Vagina (tissue), 2 donors: ENCODE data around the gene TMOD2. TPM values are rescaled to one million over a fixed set of nuclear protein-coding genes. Genes with fewer than 3 reads are reported as not detected.

Experiments used
- DNase-seq, 2 donors: peaks; one replicate each; pipeline ENCODE4 v3.0.0-alpha.2; 2017; ENCODE audit errors: extremely low spot score in 2 of 2
- H3K27ac ChIP-seq: fragments of 200-600 bp; sonication (generic); one replicate; pipeline ENCODE4 v1.5.1; 2019
- H3K27me3 ChIP-seq: fragments of 200-600 bp; sonication (generic); one replicate; pipeline ENCODE4 v1.5.1; 2019
- H3K36me3 ChIP-seq, 2 donors: fragments of 200-600 bp; sonication (generic); one replicate each; pipeline ENCODE4 v1.5.1; 2017 to 2019
- H3K4me1 ChIP-seq: fragments of 200-600 bp; sonication (generic); one replicate; pipeline ENCODE4 v1.5.1; 2019
- H3K4me3 ChIP-seq, 2 donors: fragments of 200-600 bp; sonication (generic); 1 replicate in 1 of 2; 2 replicates in 1 of 2; pipeline ENCODE4 v1.5.1; 2016 to 2019
- H3K9me3 ChIP-seq: fragments of 200-600 bp; sonication (generic); one replicate; pipeline ENCODE4 v1.5.1; 2019
- CTCF ChIP-seq, 3 experiments: fragments of 450-650 bp in 2 of 3; fragments of 200-600 bp in 1 of 3; sonication (generic) in 1 of 3; IDR thresholded peaks; one replicate each; pipeline ENCODE4 v1.5.1; 2017 to 2019; ENCODE audit warnings: antibody characterized with exemption in 3 of 3, mild to moderate bottlenecking in 2 of 3, moderate library complexity in 2 of 3
- POLR2A ChIP-seq, 2 donors: fragments of 450-650 bp; IDR thresholded peaks; one replicate each; pipeline ENCODE4 v1.6.1; 2017; ENCODE audit warnings: antibody characterized with exemption in 2 of 2, mild to moderate bottlenecking in 2 of 2, moderate library complexity in 2 of 2
- POLR2AphosphoS5 ChIP-seq, 2 donors: sonication (generic); formaldehyde crosslinking; IDR thresholded peaks; one replicate each; pipeline ENCODE4 v1.9.0; 2017; ENCODE audit warnings: antibody characterized with exemption in 2 of 2, mild to moderate bottlenecking in 2 of 2, low read depth in 1 of 2; ENCODE audit not compliant: insufficient read depth in 1 of 2
- intact Hi-C: fragments of 100-400 bp; cut with DNase I; formaldehyde crosslinking; loops from one replicate; pipeline ENCODE4 v1.15.1; 2023
- total RNA-seq: library from RNA; depleted of rRNA; stranded (reverse); fragments of >200 nt; gene quantifications from one replicate; pipeline ENCODE4 v1.2.3, GENCODE V29; 2016

TMOD2 gene
- total RNA-seq, 1 donor from 2014 or later, result 18.4 TPM

- Histone ChIP-seq H3K9me3 (no peaks in the 10 kb centered on the region), H3K36me3 (no peaks in the 10 kb centered on the region), H3K4me1 (peaks cover 41% of the 10 kb centered on the region), H3K27me3 (no peaks in the 10 kb centered on the region), H3K4me3 (no peak overlapping the region), H3K27ac (no peak overlapping the region)
- no peak for TF ChIP-seq CTCF (IDR thresholded peaks at IDR 0.05)
- no peak for TF ChIP-seq POLR2A (IDR thresholded peaks at IDR 0.05)
- no peak for TF ChIP-seq POLR2AphosphoS5 (IDR thresholded peaks at IDR 0.05; ENCODE audit: insufficient read depth in 1 of 2, low read depth in 1 of 2)
- intact Hi-C loops, result no loop called here
- no peak for DNase-seq
Observed at GRCh38 chr15:51735228-51736010, 16.0 kb upstream of the TMOD2 start.

GRCh38 chr15:51736069-51736468 is 15.3 kb upstream of the TMOD2 start:
- peak overlapping the region; percentile 88 for H3K27ac ChIP-seq
- TF ChIP-seq CTCF (IDR thresholded peaks at IDR 0.05), result no peak
- TF ChIP-seq POLR2A (IDR thresholded peaks at IDR 0.05), result no peak
- TF ChIP-seq POLR2AphosphoS5 (IDR thresholded peaks at IDR 0.05; ENCODE audit: insufficient read depth in 1 of 2, low read depth in 1 of 2), result no peak

GRCh38 chr15:51736751-51737521 is 14.5 kb upstream of the TMOD2 start:
- H3K4me1 ChIP-seq, result peaks cover 29% of the 10 kb centered on the region
- intact Hi-C loops, result no loop called here
- H3K27ac ChIP-seq, result peak overlapping the region; percentile 88
- H3K27me3 ChIP-seq, result no peaks in the 10 kb centered on the region
- peak overlapping the region; percentile 71 to 95 for H3K4me3 ChIP-seq
- no peaks in the 10 kb centered on the region for H3K36me3 ChIP-seq
- peak in 1 of 2 donors; percentile 72 for DNase-seq
- H3K9me3 ChIP-seq, result no peaks in the 10 kb centered on the region
- TF ChIP-seq POLR2AphosphoS5 (IDR thresholded peaks at IDR 0.05; ENCODE audit: insufficient read depth in 1 of 2, low read depth in 1 of 2) (peak in 1 of 2 donors; percentile 39), CTCF (IDR thresholded peaks at IDR 0.05) (no peak)

More at GRCh38 chr15:51736069-51736468, 15.3 kb upstream of the TMOD2 start:
- peak overlapping the region; percentile 71 to 95 for H3K4me3 ChIP-seq
- DNase-seq, result no peak
- no peaks in the 10 kb centered on the region for H3K9me3 ChIP-seq
- H3K4me1 ChIP-seq, result peaks cover 38% of the 10 kb centered on the region
- intact Hi-C loops, result no loop called here
- H3K36me3 ChIP-seq, result no peaks in the 10 kb centered on the region
- H3K27me3 ChIP-seq, result no peaks in the 10 kb centered on the region

GRCh38 chr15:51737522-51738305 is 13.7 kb upstream of the TMOD2 start, which contains the start of gene LYSMD2:
Gene LYSMD2, minus strand, starts transcription at chr15:51737655. Its CDS starts 33 bp downstream, at chr15:51737622.
- H3K27me3 ChIP-seq, result no peaks in the 10 kb centered on the region
- peaks cover 22% of the 10 kb centered on the region for H3K4me1 ChIP-seq
- peak in 1 of 2 donors; percentile 64 for DNase-seq
- no peaks in the 10 kb centered on the region for H3K36me3 ChIP-seq
- TF ChIP-seq POLR2AphosphoS5 (IDR thresholded peaks at IDR 0.05; ENCODE audit: insufficient read depth in 1 of 2, low read depth in 1 of 2) (peak in 1 of 2 donors; percentile 20), POLR2A (IDR thresholded peaks at IDR 0.05) (peak in 1 of 2 donors; percentile 29), CTCF (IDR thresholded peaks at IDR 0.05) (no peak)
- no peaks in the 10 kb centered on the region for H3K9me3 ChIP-seq
- intact Hi-C loops, result no loop called here
- peak within 1 kb of the TSS; percentile 71 to 95 for H3K4me3 ChIP-seq
- peak within 1 kb of the TSS; percentile 88 for H3K27ac ChIP-seq
